Adrenal gland (tissue), 5 donors: Measurements from ENCODE around the gene DOHH.

Source experiments
- CTCF ChIP-seq, 6 experiments: fragments of 450-650 bp in 4 of 6; fragments of 200-600 bp in 2 of 6; sonication (generic) in 1 of 6; IDR thresholded peaks; 1 replicate in 5 of 6; 2 replicates in 1 of 6; pipeline versions ENCODE4 v1.5.1 to v1.8.0; 2016 to 2021; ENCODE audit warnings: antibody characterized with exemption in 6 of 6, mild to moderate bottlenecking in 2 of 6, moderate library complexity in 1 of 6
- POLR2A ChIP-seq, 2 donors: fragments of 450-650 bp; IDR thresholded peaks; one replicate each; pipeline ENCODE4 v1.6.1; 2017; ENCODE audit warnings: antibody characterized with exemption in 2 of 2, mild to moderate bottlenecking in 2 of 2, moderate library complexity in 1 of 2
- donor health status: DM: no; HTN: no; CAD: no.

- TF ChIP-seq CTCF (IDR thresholded peaks at IDR 0.05), result no peak
- no peak for TF ChIP-seq POLR2A (IDR thresholded peaks at IDR 0.05)
These were observed 58.5 kb downstream of the DOHH start for GRCh38 chr19:3441986-3442329.
